ENCODE results near the gene RFX7. TPM values are rescaled to one million over a fixed set of nuclear protein-coding genes. Genes with fewer than 3 reads are reported as not detected.

The RFX7 gene
- total and polyA plus RNA-seq, 2 of the 4 experiments (the other 2 are of a cell fraction), result 4.1 to 10.6 TPM

DNA sequence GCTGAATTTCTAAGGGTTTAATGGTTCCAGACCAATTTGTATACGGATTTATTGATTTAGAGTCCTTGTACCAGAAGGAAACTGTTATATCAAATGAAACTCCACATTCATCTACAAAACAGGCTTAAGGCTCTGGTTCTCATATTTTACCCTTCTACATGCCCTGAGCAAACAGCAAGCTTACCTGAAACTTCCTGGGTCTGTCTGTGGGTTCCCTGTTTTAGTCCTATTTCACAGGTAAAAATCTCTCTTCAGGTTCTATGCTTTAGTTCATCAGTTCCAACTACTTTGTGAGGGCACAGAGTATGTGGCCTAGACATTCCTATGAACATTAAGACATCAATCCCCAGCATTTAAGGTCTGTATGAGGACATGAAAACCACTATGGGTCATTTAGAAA is 57.7 kb downstream of the RFX7 start:
- H2BK20ac ChIP-seq (ENCODE audit: low read depth, low read length), result no peak overlapping the region
- H3K4me1 ChIP-seq (ENCODE audit: control insufficient read depth, insufficient read depth, low read length), result no peaks in the 10 kb centered on the region
- no TSS peak for BruUV-seq (replicated peaks)
- peaks cover 33% of the 10 kb centered on the region for H4K20me1 ChIP-seq (ENCODE audit: insufficient read depth, low read length)
- no peak overlapping the region for H4K91ac ChIP-seq (ENCODE audit: insufficient read depth, low read depth, low read length)
- H2BK120ac ChIP-seq (ENCODE audit: low read depth, low read length), result no peak overlapping the region
- no peak overlapping the region for H3K4me2 ChIP-seq (ENCODE audit: low read depth, low read length)
- POLR2A ChIA-PET (ENCODE audit: unreplicated experiment), result no interaction called here
- no peak for DNase-seq
- no peak for TF ChIP-seq RFX5 (IDR thresholded peaks at IDR 0.05; ENCODE audit: low read depth, low read length)
- no peak for TF ChIP-seq CHD1 (IDR thresholded peaks at IDR 0.05; ENCODE audit: low read depth, low read length)
- TF ChIP-seq, protein P1, sequence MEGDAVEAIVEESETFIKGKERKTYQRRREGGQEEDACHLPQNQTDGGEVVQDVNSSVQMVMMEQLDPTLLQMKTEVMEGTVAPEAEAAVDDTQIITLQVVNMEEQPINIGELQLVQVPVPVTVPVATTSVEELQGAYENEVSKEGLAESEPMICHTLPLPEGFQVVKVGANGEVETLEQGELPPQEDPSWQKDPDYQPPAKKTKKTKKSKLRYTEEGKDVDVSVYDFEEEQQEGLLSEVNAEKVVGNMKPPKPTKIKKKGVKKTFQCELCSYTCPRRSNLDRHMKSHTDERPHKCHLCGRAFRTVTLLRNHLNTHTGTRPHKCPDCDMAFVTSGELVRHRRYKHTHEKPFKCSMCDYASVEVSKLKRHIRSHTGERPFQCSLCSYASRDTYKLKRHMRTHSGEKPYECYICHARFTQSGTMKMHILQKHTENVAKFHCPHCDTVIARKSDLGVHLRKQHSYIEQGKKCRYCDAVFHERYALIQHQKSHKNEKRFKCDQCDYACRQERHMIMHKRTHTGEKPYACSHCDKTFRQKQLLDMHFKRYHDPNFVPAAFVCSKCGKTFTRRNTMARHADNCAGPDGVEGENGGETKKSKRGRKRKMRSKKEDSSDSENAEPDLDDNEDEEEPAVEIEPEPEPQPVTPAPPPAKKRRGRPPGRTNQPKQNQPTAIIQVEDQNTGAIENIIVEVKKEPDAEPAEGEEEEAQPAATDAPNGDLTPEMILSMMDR (conservative IDR thresholded peaks at IDR 0.05; ENCODE audit: low read depth, low read length), result no peak
- TF ChIP-seq MAFK (IDR thresholded peaks at IDR 0.05; ENCODE audit: low read depth, low read length), result no peak
- no peak for TF ChIP-seq BHLHE40 (IDR thresholded peaks at IDR 0.05; ENCODE audit: low read depth, low read length)
- TF ChIP-seq POLR2A (IDR thresholded peaks at IDR 0.05; ENCODE audit: low read depth, low read length), result no peak
- TF ChIP-seq CEBPB (IDR thresholded peaks at IDR 0.05; ENCODE audit: low read depth, low read length), result no peak
- no peak for TF ChIP-seq NFE2L2 (IDR thresholded peaks at IDR 0.05; ENCODE audit: low read depth, low read length)
- TF ChIP-seq SMC3 (IDR thresholded peaks at IDR 0.05; ENCODE audit: low read depth, low read length), result no peak
- TF ChIP-seq RAD21 (IDR thresholded peaks at IDR 0.05; ENCODE audit: low read length), result no peak
- TF ChIP-seq FOS (IDR thresholded peaks at IDR 0.05; ENCODE audit: low read depth, low read length), result no peak
- TF ChIP-seq, protein P2, sequence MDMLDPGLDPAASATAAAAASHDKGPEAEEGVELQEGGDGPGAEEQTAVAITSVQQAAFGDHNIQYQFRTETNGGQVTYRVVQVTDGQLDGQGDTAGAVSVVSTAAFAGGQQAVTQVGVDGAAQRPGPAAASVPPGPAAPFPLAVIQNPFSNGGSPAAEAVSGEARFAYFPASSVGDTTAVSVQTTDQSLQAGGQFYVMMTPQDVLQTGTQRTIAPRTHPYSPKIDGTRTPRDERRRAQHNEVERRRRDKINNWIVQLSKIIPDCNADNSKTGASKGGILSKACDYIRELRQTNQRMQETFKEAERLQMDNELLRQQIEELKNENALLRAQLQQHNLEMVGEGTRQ (IDR thresholded peaks at IDR 0.05; ENCODE audit: low read depth, low read length), result no peak
- no peak for TF ChIP-seq MAZ (IDR thresholded peaks at IDR 0.05; ENCODE audit: borderline replicate concordance, low read depth, low read length)
- no peak for TF ChIP-seq MXI1 (IDR thresholded peaks at IDR 0.05; ENCODE audit: borderline replicate concordance, low read depth, low read length)
- no peak for TF ChIP-seq RCOR1 (IDR thresholded peaks at IDR 0.05; ENCODE audit: insufficient replicate concordance, low read length)
- TF ChIP-seq, protein P3, sequence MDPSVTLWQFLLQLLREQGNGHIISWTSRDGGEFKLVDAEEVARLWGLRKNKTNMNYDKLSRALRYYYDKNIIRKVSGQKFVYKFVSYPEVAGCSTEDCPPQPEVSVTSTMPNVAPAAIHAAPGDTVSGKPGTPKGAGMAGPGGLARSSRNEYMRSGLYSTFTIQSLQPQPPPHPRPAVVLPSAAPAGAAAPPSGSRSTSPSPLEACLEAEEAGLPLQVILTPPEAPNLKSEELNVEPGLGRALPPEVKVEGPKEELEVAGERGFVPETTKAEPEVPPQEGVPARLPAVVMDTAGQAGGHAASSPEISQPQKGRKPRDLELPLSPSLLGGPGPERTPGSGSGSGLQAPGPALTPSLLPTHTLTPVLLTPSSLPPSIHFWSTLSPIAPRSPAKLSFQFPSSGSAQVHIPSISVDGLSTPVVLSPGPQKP (IDR thresholded peaks at IDR 0.05; ENCODE audit: borderline replicate concordance, low read depth, low read length), result no peak
- no peak overlapping the region for H3K27ac ChIP-seq (ENCODE audit: insufficient read depth, low read length)
- peaks cover 28 to 49% of the 10 kb centered on the region in 2 experiments for H3K79me1 ChIP-seq (ENCODE audit: low read depth in 1 of 2, low read length in 2 of 2)
- H2BK5ac ChIP-seq (ENCODE audit: low read depth, low read length, poor library complexity, severe bottlenecking), result no peak overlapping the region
- no peak overlapping the region for H3K4me3 ChIP-seq (ENCODE audit: insufficient read depth, low read depth, low read length)
- CTCF ChIA-PET, result interaction anchor here (1.1 kb wide), 1 partner anchor 36 kb away, joined by 4 read pairs; no protein-coding TSS in a partner anchor
- dilution Hi-C loops (cut with HindIII; ENCODE audit: low sequenced_read_pairs, unreplicated experiment), result no loop called here
- in situ Hi-C loops (cut with MboI; ENCODE audit: low sequenced_read_pairs), result no loop called here
- no peaks in the 10 kb centered on the region for H3K36me3 ChIP-seq (ENCODE audit: control insufficient read depth, insufficient read depth, low read length)
- no peak overlapping the region for H3K23ac ChIP-seq (ENCODE audit: low read depth, low read length)
- ATAC-seq (ENCODE audit: low read depth), result no peak
- H3K9me3 ChIP-seq (ENCODE audit: control insufficient read depth, insufficient read depth, low read length), result no peaks in the 10 kb centered on the region
- no peak overlapping the region; the same call in 1 of the 2 replicates for H3K14ac ChIP-seq (replicated peaks; ENCODE audit: low read depth, low read length)
- H2AK9ac ChIP-seq (replicated peaks; ENCODE audit: low read depth, low read length, poor library complexity), result no peak overlapping the region
- no peaks in the 10 kb centered on the region for H3K9me1 ChIP-seq (ENCODE audit: insufficient read depth, low read length)
- H3K18ac ChIP-seq (ENCODE audit: low read depth, low read length), result no peak overlapping the region
- H3K9ac ChIP-seq (ENCODE audit: low read depth, low read length), result no peak overlapping the region
- no peak overlapping the region for H2AK5ac ChIP-seq (ENCODE audit: low read depth, low read length)
- intact Hi-C loops (cut with micrococcal nuclease), result no loop called here
- H3K4ac ChIP-seq (ENCODE audit: low read depth, low read length), result no peak overlapping the region
- no peak overlapping the region for H3K56ac ChIP-seq (ENCODE audit: extremely low read depth, insufficient read depth, low read length)
- no peaks in the 10 kb centered on the region for H3K27me3 ChIP-seq (ENCODE audit: control insufficient read depth, insufficient read depth, low read length)
- H2AFZ ChIP-seq (replicated peaks; ENCODE audit: low read length, poor library complexity), result no peak overlapping the region
- WGBS, 2 experiments (ENCODE audit: extremely low coverage in 2 of 2, insufficient read length in 1 of 2), result no CpG with 5 or more reads among the region's 1 CpG
- no peak overlapping the region for H2BK15ac ChIP-seq (ENCODE audit: low read depth, low read length)
- no peak overlapping the region for H4K5ac ChIP-seq (ENCODE audit: low read depth, low read length)
- H4K8ac ChIP-seq (ENCODE audit: low read depth in 2 of 2, low read length in 2 of 2), result no peak overlapping the region
